HG03520 (cell line): ENCODE data around the gene ARL4C.

Experiments used
- ATAC-seq: cut with Tn5 transposase; IDR thresholded peaks from one replicate; pipeline ENCODE4 v1.9.1; 2021; ENCODE audit warnings: mild to moderate bottlenecking, moderate library complexity; ENCODE audit not compliant: unreplicated experiment

Gene ARL4C

DNA sequence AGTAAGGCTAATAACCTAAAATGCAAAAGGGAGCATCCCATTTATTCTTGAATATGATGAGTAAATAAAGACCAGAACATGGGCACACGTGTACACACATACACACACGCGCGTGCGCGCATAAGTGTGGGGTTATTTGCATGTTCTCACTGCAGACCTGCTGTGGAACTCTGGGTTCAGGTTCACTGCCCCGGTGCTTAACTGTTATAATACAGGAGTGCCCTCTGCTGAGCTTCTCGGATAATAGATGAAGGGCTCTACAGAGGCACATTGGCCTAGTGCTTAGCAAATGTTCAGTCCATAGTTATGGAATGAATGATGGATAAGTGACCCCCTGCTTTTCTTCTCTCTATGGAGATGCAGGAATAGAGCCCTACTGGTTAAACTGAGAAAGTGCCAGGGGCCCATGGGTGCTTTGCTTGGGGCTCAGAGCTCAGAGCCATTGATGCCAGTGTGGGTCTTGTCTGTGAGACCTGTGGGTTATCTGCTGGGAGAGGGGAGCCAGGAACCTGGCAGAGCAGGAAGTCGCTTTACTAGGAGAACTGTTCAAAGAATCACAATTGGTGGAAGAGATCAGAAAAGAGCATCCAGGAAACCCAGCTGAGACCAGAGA, 3.6 kb upstream of the ARL4C start:
- peak; percentile 62 for ATAC-seq

DNA sequence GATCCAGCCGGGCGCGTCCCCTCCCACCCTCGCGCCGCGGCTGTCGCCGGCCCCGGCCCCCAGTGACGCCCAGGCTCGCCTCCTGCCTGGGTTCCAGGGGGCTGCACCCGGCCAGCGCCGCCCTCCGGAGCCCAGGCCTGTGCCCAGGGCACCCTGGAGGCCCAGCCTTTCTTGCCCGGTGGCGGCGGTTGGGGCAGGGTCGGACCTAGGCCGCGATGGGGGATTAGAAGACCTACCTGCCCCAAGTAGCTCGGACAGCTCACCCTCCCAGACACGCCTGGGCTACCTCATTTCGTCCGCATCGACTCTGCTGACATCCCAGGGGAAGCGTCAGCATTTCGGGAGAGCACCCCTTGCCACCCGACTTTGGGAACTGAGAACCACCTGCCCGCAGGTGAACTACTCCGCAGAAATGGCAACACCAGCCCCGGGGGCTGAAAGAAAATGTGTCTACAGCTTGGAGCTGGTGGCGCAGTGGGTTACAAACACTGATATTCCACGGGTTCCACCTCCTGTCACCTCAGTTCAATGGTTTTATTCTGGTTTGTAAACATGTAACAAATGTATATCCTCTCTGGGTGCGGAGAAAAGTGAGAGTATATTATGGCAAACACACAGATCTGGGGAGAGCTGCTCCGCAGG, 834 bp upstream of the ARL4C start:
- no peak for ATAC-seq

GRCh38 chr2:234496055-234496834, 636 bp downstream of the ARL4C start:
- peak; percentile 39 for ATAC-seq

- ATAC-seq: no peak
These were observed 1.4 kb downstream of the ARL4C start for GRCh38 chr2:234495251-234496054.

- ATAC-seq: no peak
These were observed 2.3 kb downstream of the ARL4C start for GRCh38 chr2:234494361-234495250.

DNA sequence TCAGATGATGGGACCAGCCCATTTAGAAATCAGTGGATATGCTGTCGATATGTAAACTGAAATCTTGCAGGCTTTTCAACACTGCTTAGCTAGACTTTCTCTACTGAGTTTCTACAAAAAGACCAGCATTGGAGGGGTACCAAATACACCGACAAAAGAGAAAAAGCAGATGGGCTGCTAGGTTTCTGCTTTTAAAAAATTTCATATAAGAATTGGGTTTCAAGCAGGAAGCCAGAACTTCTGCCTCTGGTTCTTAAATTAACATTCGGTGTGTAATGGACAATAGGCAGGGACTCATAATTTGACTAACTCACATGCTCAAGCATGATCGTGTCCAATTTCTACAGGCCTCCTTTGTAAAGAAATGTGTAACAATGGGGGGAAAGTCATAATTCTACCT, 3.1 kb downstream of the ARL4C start:
- ATAC-seq: no peak

DNA sequence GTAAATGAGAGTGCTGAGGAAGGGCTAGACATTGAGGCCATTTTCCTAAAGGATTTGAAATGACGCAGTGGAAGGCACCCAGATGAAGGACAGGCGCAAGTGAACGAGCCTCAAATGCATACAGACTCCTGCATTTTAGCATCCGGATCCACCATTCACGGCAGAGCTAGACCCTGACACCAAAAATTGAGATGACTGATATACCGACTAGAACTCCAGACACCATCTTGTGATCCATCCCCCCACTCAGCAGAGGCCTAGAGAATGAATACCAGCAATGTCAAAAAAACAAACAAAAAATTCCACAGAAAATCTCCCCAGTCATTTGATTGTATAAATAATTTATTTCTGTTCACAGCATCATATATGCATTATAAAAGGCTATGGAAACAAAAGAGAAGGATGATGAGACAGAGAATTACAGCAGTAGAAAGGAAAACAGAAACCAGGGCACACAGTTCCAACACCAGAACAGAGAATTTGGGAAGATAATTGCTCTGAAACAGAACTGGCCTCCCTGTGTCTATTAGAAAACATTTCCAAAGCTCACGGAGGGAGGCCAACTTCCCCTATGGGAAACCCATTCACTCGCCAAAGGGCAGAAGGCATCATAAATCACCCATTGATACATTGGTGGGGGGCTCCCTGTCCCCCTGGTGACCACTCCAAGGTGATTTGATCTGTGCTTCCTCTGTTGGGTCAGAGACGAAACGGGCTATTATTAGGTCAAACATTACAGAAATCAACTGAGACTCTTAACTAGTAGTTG, 4.0 kb downstream of the ARL4C start:
- ATAC-seq: no peak

DNA sequence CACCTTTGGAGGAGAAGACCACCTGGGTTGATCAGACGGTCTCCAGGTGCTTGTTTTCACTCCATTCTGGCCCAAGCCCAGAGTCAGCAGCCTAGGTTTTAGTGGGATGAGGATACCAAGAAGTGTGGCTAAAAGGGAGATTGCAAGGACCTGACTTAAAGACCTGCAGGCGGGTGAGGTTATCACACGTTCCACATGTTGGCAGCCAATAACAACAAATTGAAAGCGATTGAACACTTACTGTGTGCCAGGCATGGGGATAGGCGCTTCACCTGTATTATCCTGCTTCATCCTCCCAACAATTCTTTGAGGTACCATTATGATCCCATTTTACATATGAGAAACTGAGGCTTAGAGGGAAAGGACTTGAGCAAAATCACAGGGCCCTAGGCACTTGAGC, 5.0 kb downstream of the ARL4C start:
- no peak for ATAC-seq

- no peak for ATAC-seq
These were observed 5.6 kb downstream of the ARL4C start for GRCh38 chr2:234491281-234491680.

- ATAC-seq: no peak
These were observed 6.4 kb downstream of the ARL4C start for GRCh38 chr2:234490271-234491091.

DNA sequence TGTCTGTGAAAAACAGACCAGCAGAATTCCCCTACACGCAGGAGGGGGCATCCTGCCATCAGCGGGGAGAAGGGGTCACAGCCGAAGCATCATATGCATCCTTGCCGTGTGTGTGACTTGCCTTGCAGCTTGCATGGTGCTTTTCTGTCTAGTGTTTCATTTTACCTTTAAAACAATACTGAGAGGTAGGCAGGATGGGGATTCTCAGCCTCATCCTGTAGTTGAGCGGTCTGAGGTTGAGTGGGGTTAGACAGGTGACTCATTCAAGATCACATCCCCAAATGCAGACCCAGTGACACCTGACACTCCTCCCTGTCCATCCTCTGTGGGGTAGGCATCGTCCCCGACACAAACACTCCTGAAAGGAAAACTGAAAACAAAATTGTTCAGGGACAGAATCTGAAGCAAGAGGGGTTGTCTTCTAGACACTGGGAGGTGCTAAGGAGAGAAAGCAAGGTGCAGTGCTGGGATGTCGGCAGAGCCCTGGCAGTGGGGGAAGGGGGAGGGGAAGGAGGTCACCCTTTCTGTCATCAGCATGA, 7.9 kb downstream of the ARL4C start:
- ATAC-seq: no peak

- ATAC-seq: no peak
These were observed 8.4 kb downstream of the ARL4C start for GRCh38 chr2:234488486-234488885.

- ATAC-seq: no peak
These were observed 9.5 kb downstream of the ARL4C start for GRCh38 chr2:234487356-234487755.

DNA sequence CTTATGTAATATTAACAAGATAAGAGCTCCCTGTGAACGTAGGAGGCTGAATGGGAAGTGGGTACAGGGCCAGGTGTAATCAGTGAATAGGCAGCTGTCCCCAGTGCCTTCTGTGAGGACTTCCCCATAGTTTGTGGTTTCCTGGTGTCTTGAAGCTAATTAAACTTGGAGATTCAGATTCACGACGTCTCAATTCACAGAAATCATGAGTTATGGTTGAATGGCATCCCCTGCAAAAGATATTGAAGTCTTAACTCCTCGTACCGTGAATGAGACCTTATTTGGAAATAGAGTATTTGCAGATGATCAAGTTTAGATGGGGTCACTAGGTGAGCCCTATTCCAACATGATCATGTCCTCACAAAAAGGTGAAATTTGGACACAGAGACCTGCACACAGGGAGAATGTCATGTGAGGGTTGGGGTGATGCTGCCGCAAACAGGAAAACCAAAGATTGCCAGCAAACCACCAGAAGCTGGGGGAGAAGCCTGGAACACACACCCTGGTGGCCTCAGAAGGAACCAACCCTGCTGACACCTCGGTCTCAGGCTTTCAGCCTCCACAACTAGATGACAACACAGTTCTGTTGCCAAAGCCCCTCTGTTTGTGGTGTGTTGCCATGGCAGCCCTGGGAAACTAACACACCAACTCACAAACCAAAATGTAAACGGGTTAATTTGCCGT, 13.2 kb downstream of the ARL4C start:
- peak; percentile 70 for ATAC-seq

DNA sequence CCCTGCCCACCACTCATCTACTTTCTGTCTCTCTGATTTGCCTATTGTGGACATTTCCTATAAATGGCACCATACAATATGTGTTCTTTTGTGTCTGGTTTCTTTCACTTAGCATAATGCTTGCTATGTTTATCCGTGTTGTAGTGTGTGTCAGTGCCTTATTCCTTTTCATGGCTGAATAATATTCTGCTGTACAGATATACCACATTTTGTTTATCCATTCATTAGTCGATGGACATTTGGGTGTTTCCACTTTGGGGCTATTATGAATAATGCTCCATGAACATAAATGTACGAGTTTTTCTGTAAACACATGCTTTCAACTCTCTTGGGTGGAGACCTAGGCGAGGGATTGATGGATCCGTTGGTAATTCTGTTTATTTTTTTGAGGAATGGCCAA, 15.6 kb downstream of the ARL4C start:
- no peak for ATAC-seq

GRCh38 chr2:234480337-234480736, 16.5 kb downstream of the ARL4C start:
- ATAC-seq: no peak

DNA sequence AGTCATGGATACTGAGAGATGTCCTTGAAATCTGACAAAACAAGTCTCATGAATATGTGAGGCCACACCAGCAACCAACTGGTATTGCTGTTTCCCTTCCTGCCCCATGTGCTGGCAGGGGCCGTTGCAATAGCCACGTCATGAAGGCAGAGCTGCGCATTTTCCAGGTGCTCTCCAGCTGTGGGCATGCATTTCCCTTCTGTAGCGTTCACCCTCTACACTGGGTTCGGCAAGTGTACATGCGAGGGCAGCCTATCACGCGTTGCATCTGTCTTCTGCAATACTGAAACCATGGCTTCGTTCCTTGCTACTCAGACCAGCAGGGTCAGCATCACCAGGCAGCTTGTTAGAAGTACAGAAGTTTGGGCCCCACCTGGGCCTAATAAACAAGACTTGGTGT, 17.4 kb downstream of the ARL4C start:
- ATAC-seq: no peak
